ENCODE data around the gene ZNF814. TPM values are rescaled to one million over a fixed set of nuclear protein-coding genes. Genes with fewer than 3 reads are reported as not detected.
A peak's percentile ranks its signal among the peaks of the same experiment; 100 is the strongest.
"Not testable (repeated sequence)": the region's sequence is repeated elsewhere in the genome, so short reads cannot be mapped to it uniquely, and the experiment has no call there.

ZNF814 gene
- total RNA-seq, 1 experiment from 2014 or later, result 3.5 TPM

GRCh38 chr19:57862351-57862750 is 26.5 kb downstream of the ZNF814 start:
- DNase-seq (ENCODE audit: low read depth), result not testable (repeated sequence)

GRCh38 chr19:57854117-57854516 is 34.7 kb downstream of the ZNF814 start:
- DNase-seq (ENCODE audit: low read depth), result not testable (repeated sequence)

- not testable (repeated sequence) for DNase-seq (ENCODE audit: low read depth)
These were observed 36.8 kb downstream of the ZNF814 start for GRCh38 chr19:57851812-57852603.

GRCh38 chr19:57850553-57851017 is 38.3 kb downstream of the ZNF814 start:
- peak; percentile 47 for DNase-seq (ENCODE audit: low read depth)

- peak; percentile 90 for DNase-seq (ENCODE audit: low read depth)
These were observed 39.0 kb downstream of the ZNF814 start, which contains the start of gene ZNF587 for GRCh38 chr19:57849666-57850473. Gene ZNF587 (plus strand): TSS chr19:57849859. CDS start chr19:57850039, 180 bp downstream.

GRCh38 chr19:57849162-57849665 is 39.6 kb downstream of the ZNF814 start:
- not testable (repeated sequence) for DNase-seq (ENCODE audit: low read depth)

- not testable (repeated sequence) for DNase-seq (ENCODE audit: low read depth)
These were observed 41.7 kb downstream of the ZNF814 start for GRCh38 chr19:57847164-57847563.

GRCh38 chr19:57841122-57841763 is 47.6 kb downstream of the ZNF814 start:
- DNase-seq (ENCODE audit: low read depth), result no peak

GRCh38 chr19:57838622-57839191 is 50.1 kb downstream of the ZNF814 start:
- not testable (repeated sequence) for DNase-seq (ENCODE audit: low read depth)

GRCh38 chr19:57836991-57837390 is 51.8 kb downstream of the ZNF814 start:
- not testable (repeated sequence) for DNase-seq (ENCODE audit: low read depth)

- peak; percentile 44 for DNase-seq (ENCODE audit: low read depth)
These were observed 58.7 kb downstream of the ZNF814 start, which contains the start of gene ZNF587B for GRCh38 chr19:57830071-57830602. Gene ZNF587B (plus strand): TSS chr19:57830299. CDS start chr19:57830529, 230 bp downstream.

- DNase-seq (ENCODE audit: low read depth), result no peak
These were observed 59.5 kb downstream of the ZNF814 start for GRCh38 chr19:57829316-57829715.

GRCh38 chr19:57825511-57825910 is 63.3 kb downstream of the ZNF814 start:
- no peak for DNase-seq (ENCODE audit: low read depth)

- DNase-seq (ENCODE audit: low read depth), result not testable (repeated sequence)
These were observed 65.2 kb downstream of the ZNF814 start for GRCh38 chr19:57823608-57824007.

- DNase-seq (ENCODE audit: low read depth), result not testable (repeated sequence)
These were observed 65.7 kb downstream of the ZNF814 start for GRCh38 chr19:57823155-57823554.

GRCh38 chr19:57821501-57821900 is 67.3 kb downstream of the ZNF814 start:
- not testable (repeated sequence) for DNase-seq (ENCODE audit: low read depth)

GRCh38 chr19:57821095-57821494 is 67.7 kb downstream of the ZNF814 start:
- not testable (repeated sequence) for DNase-seq (ENCODE audit: low read depth)

GRCh38 chr19:57820599-57820998 is 68.2 kb downstream of the ZNF814 start:
- DNase-seq (ENCODE audit: low read depth), result no peak

GRCh38 chr19:57819475-57820148 is 69.2 kb downstream of the ZNF814 start:
- peak; percentile 92 for DNase-seq (ENCODE audit: low read depth)

- DNase-seq (ENCODE audit: low read depth), result no peak
These were observed 70.5 kb downstream of the ZNF814 start for GRCh38 chr19:57818378-57818777.

Data from Daoy (cell line).